Kidney epithelial cell (primary cell): ENCODE data around the gene KCNMB4. TPM values are rescaled to one million over a fixed set of nuclear protein-coding genes. Genes with fewer than 3 reads are reported as not detected.

Experiments used
- DNase-seq: peaks from one replicate; pipeline ENCODE4 v3.0.0-alpha.2; 2010; ENCODE audit warnings: low read depth
- H3K27me3 ChIP-seq: 2 replicates; pipeline ENCODE4 v1.6.0; 2011; ENCODE audit warnings: low read length; ENCODE audit not compliant: control insufficient read depth, insufficient read depth
- H3K36me3 ChIP-seq: 2 replicates; pipeline ENCODE4 v1.5.1; 2011; ENCODE audit warnings: low read length; ENCODE audit not compliant: control insufficient read depth, insufficient read depth
- H3K4me3 ChIP-seq: 2 replicates; pipeline ENCODE4 v1.5.1; 2011; ENCODE audit warnings: low read depth, mild to moderate bottlenecking, control low read depth, low read length
- CTCF ChIP-seq: IDR thresholded peaks from 2 replicates; pipeline ENCODE4 v1.5.1; 2011; ENCODE audit warnings: mild to moderate bottlenecking, moderate library complexity, low read length, control low read depth, inconsistent platforms; ENCODE audit not compliant: insufficient read depth, poor library complexity, severe bottlenecking
- total RNA-seq: library from RNA; depleted of rRNA; stranded (reverse); fragments of >200 nt; gene quantifications from 2 replicates; pipeline ENCODE4 v1.2.3, GENCODE V29; 2015

Gene KCNMB4
- total RNA-seq, 1 donor from 2014 or later = 1.6 TPM

- DNase-seq = no peak
- Histone ChIP-seq H3K4me3 (no peak overlapping the region), H3K36me3 (no peaks in the 10 kb centered on the region), H3K27me3 (no peaks in the 10 kb centered on the region)
- no peak for TF ChIP-seq CTCF
Observed at GRCh38 chr12:70403826-70404225, 37.7 kb downstream of the KCNMB4 start.

DNA sequence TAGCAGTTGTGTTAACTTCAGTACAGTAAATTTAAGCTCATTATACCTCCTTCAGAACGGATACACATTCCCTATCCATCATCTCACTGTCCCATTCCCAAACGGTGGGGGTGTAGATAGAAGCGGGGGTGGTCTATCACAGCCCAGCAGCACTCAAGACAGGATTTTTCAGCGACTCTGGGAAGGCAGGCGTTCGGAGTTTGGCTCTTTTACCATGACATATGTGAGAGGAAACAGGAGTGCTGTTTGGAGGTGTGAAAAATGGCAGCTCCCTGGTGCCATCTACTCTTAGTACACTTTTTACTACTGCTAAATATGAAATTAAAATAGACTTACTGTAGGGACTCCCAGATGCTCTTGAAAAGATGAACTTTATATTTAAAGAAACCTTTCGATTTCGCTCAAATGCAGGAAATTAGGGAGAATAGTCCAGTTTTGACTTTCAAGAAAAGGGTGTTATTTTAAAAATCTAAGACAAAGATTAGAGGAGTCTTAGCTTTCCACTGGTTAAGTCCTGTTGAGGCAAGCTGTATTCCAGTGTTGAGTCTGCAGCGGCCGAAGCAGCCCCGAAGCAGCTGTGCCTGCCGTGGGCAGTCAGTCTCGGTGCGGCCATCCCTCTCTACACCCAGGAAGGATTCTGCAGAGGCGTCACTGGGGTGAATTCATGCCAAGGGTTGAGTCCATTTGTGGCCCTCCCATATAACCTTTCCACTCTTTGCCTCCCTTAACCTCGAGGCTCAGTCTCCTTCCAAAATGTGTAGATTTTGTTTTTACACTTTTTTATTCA, 42.1 kb downstream of the KCNMB4 start:
- H3K36me3 ChIP-seq = no peaks in the 10 kb centered on the region
- H3K27me3 ChIP-seq = no peaks in the 10 kb centered on the region
- TF ChIP-seq CTCF = no peak
- no peak overlapping the region for H3K4me3 ChIP-seq
- DNase-seq = no peak

DNA sequence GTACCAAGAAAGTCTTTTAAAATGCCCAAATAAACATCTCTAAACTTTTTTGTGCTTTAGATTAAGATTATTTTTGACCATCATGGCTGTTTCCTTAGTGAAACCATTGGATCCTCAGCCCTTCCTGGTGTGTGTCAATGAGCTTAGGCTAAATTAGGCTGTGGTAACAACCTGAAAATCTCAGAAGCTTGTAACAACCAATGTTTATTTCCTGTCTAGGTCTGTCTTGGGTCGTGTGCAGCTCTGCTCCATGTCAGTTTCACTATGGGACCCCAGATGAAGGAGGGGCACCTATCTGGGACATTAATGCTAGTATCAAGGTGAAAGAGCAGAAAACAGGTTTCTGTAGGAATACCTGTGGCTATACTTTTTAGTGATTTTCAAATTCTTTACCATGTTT, 49.9 kb downstream of the KCNMB4 start:
- Histone ChIP-seq H3K4me3 (no peak overlapping the region), H3K36me3 (no peaks in the 10 kb centered on the region), H3K27me3 (no peaks in the 10 kb centered on the region)
- no peak for DNase-seq
- no peak for TF ChIP-seq CTCF

- no peak for TF ChIP-seq CTCF
- Histone ChIP-seq H3K36me3 (no peaks in the 10 kb centered on the region), H3K27me3 (no peaks in the 10 kb centered on the region), H3K4me3 (no peak overlapping the region)
- DNase-seq = no peak
Observed at GRCh38 chr12:70417121-70417520, 51.0 kb downstream of the KCNMB4 start.

- Histone ChIP-seq H3K4me3 (no peak overlapping the region), H3K36me3 (no peaks in the 10 kb centered on the region), H3K27me3 (no peaks in the 10 kb centered on the region)
- no peak for TF ChIP-seq CTCF
- DNase-seq = no peak
Observed at GRCh38 chr12:70418101-70418500, 52.0 kb downstream of the KCNMB4 start.

GRCh38 chr12:70422631-70423030, 56.5 kb downstream of the KCNMB4 start:
- H3K27me3 ChIP-seq = no peaks in the 10 kb centered on the region

More at GRCh38 chr12:70422631-70423030, 56.5 kb downstream of the KCNMB4 start:
- no peak for TF ChIP-seq CTCF
- H3K36me3 ChIP-seq = no peaks in the 10 kb centered on the region
- no peak for DNase-seq
- no peak overlapping the region for H3K4me3 ChIP-seq
